Effector memory CD8-positive, alpha-beta T cell (primary cell): ENCODE results near the gene LCA5.
"Not testable (repeated sequence)": the region's sequence is repeated elsewhere in the genome, so short reads cannot be mapped to it uniquely, and the experiment has no call there.

Experiments used
- ATAC-seq: fragments of 150-1000 bp; cut with Tn5 transposase; replicated peaks from 2 replicates; pipeline ENCODE4 v1.10.0; 2021; ENCODE audit warnings: mild to moderate bottlenecking, moderate library complexity
- DNase-seq, 3 experiments: peaks; one replicate each; pipeline ENCODE4 v3.0.0; 2021
- H3K27ac Mint-ChIP-seq, 2 donors: one replicate each; pipeline ENCODE4 v1.8.0; 2022; ENCODE audit warnings: mild to moderate bottlenecking in 2 of 2, mixed read lengths in 2 of 2, moderate library complexity in 2 of 2
- H3K27me3 Mint-ChIP-seq, 2 donors: one replicate each; pipeline ENCODE4 v1.8.0; 2022; ENCODE audit warnings: mixed read lengths in 2 of 2
- H3K36me3 Mint-ChIP-seq: one replicate; pipeline ENCODE4 v1.8.0; 2022; ENCODE audit warnings: mild to moderate bottlenecking, moderate library complexity, mixed read lengths; ENCODE audit not compliant: insufficient read depth
- H3K4me1 Mint-ChIP-seq, 2 donors: one replicate each; pipeline ENCODE4 v1.8.0; 2022; ENCODE audit warnings: low read depth in 2 of 2, mixed read lengths in 2 of 2
- H3K4me3 Mint-ChIP-seq, 2 donors: one replicate each; pipeline ENCODE4 v1.8.0; 2022; ENCODE audit warnings: mild to moderate bottlenecking in 2 of 2, mixed read lengths in 2 of 2, moderate library complexity in 2 of 2
- H3K9me3 Mint-ChIP-seq, 2 donors: one replicate each; pipeline ENCODE4 v1.8.0; 2022; ENCODE audit warnings: mixed read lengths in 2 of 2

LCA5 gene

DNA sequence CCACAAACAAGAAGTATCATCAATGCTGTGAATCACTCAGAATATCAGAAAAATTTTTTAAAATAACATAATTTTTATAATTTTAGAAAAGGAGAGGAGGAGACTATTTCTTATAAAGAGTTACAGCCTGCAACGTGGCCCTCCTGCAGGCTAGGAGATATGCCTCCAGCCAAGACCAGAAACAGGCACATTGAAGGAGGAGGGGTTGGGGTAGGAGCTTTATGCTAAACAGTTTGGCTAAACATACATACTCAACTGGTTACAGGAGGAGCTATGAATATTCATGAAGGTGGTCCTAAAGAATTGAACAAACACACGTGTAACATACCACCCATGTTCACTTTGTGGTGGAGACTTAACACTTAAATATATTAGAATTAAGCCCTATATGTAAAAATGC lies 14.2 kb upstream of the LCA5 start:
- H3K27me3 Mint-ChIP-seq, result peaks cover 0 to 7% of the 10 kb centered on the region in 2 donors
- no peaks in the 10 kb centered on the region for H3K9me3 Mint-ChIP-seq
- no peak overlapping the region for H3K4me3 Mint-ChIP-seq
- DNase-seq (no peak), ATAC-seq (no peak)
- no peaks in the 10 kb centered on the region for H3K4me1 Mint-ChIP-seq
- H3K27ac Mint-ChIP-seq, result no peak overlapping the region
- no peaks in the 10 kb centered on the region for H3K36me3 Mint-ChIP-seq

DNA sequence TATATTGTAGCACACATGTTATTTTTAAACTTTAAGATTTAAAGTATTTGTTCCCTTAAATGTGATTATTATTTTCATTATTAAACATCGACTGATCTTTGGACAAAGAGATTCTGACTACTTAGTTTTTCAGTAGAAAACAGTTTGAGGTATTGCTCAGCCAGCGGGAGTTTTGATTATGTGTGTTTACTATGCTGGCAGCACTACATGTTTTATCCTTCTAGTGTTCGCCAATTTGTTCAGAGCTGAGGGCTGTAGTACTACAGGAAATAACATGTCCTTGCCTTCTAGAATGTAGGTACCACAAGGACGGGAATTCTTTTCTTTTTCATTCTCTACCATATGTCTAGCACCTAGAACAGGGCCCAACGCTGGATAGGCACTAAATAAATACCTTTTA lies 11.1 kb upstream of the LCA5 start:
- no peak overlapping the region for H3K27ac Mint-ChIP-seq
- peaks cover 6 to 7% of the 10 kb centered on the region in 2 donors for H3K27me3 Mint-ChIP-seq

DNA sequence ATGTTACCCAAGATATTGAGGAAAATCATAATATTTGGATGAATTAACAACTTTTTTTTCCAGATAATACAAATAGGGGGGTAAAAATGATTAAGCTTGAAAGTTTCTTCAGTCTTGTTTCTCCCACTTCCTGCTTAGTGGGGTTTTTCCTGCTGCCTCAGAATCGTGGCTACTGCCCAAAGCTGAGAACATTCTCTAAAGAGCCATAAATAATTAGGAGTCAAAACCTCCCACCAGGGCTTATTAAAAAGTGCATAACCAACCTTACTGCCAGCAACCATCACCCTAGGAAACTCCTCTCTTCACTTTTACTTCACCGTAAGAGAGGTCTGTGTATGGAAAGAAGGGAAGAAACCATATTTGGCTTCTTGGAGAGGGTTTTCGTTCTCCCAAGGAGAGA lies 9.0 kb upstream of the LCA5 start:
- Mint-ChIP-seq H3K36me3 (peaks cover 4% of the 10 kb centered on the region), H3K27me3 (peaks cover 6 to 7% of the 10 kb centered on the region in 2 donors), H3K4me3 (no peak overlapping the region), H3K27ac (no peak overlapping the region), H3K9me3 (no peaks in the 10 kb centered on the region), H3K4me1 (no peaks in the 10 kb centered on the region)
- ATAC-seq (no peak), DNase-seq (no peak)

More for the DNA sequence above, 11.1 kb upstream of the LCA5 start:
- no peak for ATAC-seq
- no peaks in the 10 kb centered on the region for H3K4me1 Mint-ChIP-seq
- DNase-seq, result no peak
- no peak overlapping the region for H3K4me3 Mint-ChIP-seq
- H3K36me3 Mint-ChIP-seq, result no peaks in the 10 kb centered on the region
- H3K9me3 Mint-ChIP-seq, result no peaks in the 10 kb centered on the region

DNA sequence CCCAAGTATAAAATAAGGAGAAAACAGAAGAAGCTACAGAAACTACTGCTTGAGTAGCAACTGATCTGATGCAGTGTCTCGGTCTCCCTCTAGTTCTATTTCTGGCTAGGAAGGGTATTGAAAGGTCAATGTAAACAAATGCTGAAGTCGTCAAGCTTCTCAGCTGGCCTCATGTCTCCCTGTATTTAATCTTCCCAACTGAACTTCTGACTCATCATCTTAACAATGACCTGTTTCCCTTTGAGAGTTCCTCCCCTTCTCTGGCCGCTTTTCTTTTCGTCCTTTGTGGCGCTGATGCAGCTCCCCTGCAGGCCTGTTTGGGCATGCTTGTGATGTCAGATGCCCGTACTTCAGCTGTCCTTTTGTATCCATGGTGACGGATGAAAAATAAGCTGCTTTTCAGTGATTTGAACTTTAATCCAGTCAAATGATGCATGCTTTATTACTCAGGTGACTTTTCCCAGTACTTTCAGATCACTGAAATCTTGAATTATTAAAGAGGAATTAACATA lies 7.8 kb upstream of the LCA5 start:
- ATAC-seq, result peak; percentile 42
- H3K27me3 Mint-ChIP-seq, result peaks cover 0 to 6% of the 10 kb centered on the region in 2 donors

DNA sequence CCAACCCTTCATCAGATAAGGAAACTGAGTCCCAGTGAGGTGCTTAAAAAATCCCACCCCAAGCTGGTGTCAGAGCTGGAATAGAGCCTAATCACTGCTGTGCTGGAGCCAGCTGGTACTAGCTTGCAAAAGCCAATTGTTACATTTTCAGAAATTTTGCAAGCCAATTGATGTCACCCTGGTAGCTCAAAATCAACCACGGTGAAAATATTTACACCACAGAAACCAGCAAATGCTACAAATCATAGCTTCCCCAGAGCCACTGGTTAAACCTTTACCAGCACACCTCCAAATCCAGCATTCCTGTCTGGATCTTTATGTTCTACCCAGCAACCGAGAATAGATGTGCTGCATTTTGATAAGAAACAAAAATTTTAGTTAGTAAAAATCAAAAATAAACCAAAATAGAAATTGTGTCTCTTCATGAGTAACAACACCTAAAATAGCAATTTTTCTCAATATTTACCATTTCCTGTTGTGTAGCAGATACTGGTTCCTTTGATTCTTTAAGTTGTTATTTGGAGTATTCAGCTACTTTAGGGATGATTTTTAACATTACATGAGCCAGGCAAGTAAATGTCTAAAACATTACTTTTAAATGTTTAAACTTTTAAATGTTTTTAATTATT lies 7.2 kb upstream of the LCA5 start:
- H3K27me3 Mint-ChIP-seq, result peaks cover 0 to 6% of the 10 kb centered on the region in 2 donors
- H3K27ac Mint-ChIP-seq, result no peak overlapping the region
- H3K4me3 Mint-ChIP-seq, result no peak overlapping the region
- H3K36me3 Mint-ChIP-seq, result peaks cover 4% of the 10 kb centered on the region
- ATAC-seq, result no peak
- no peaks in the 10 kb centered on the region for H3K9me3 Mint-ChIP-seq
- H3K4me1 Mint-ChIP-seq, result no peaks in the 10 kb centered on the region
- DNase-seq, result no peak

More for the DNA sequence above, 7.8 kb upstream of the LCA5 start:
- H3K36me3 Mint-ChIP-seq, result peaks cover 4% of the 10 kb centered on the region
- H3K4me3 Mint-ChIP-seq, result no peak overlapping the region
- H3K27ac Mint-ChIP-seq, result no peak overlapping the region
- DNase-seq, result no peak
- H3K9me3 Mint-ChIP-seq, result no peaks in the 10 kb centered on the region
- H3K4me1 Mint-ChIP-seq, result no peaks in the 10 kb centered on the region

DNA sequence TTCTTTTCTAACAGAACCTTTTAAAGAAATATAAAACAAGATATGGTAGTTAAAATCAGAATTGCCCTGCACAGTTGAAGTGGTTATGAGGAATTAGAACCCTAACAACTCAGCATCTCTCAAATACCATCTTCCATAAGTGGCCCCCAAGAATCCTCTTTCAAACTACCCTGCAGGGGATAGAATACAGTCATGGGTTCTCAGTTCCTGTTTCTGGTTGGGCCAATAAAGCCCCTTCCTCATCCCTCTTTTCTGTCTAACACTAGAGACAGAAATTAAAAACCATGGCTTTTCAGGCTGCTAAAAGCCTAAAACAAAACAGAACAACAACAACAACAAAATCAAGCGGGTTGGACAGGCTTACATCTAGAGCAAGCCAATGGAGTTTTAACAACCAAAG lies 6.7 kb upstream of the LCA5 start:
- no peak for DNase-seq
- ATAC-seq, result no peak
- Mint-ChIP-seq H3K27ac (no peak overlapping the region), H3K4me3 (no peak overlapping the region), H3K27me3 (peaks cover 0 to 6% of the 10 kb centered on the region in 2 donors), H3K4me1 (no peaks in the 10 kb centered on the region), H3K9me3 (no peaks in the 10 kb centered on the region), H3K36me3 (peaks cover 4% of the 10 kb centered on the region)

DNA sequence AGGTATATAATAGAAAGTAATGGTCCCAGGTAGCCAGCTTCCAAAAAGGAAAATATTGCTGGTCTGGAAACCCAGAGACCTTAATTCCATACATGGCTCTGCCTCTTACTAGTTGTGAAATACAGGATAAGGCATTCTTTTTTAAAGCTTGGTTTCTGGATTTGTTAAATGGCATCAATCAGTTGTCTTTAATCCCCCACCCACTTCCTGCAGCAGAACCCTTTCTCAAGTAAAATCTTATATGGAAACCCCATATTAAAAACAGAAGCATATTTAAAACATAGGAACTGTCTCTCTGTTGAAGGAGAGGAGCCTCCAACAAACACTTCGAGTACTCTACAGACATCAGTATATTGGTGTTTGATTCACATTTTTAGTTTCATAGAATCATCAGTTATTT lies 6.2 kb upstream of the LCA5 start:
- Mint-ChIP-seq H3K9me3 (no peaks in the 10 kb centered on the region), H3K27me3 (peaks cover 0 to 6% of the 10 kb centered on the region in 2 donors), H3K27ac (no peak overlapping the region), H3K4me1 (no peaks in the 10 kb centered on the region), H3K4me3 (no peak overlapping the region), H3K36me3 (peaks cover 4% of the 10 kb centered on the region)
- no peak for ATAC-seq
- no peak for DNase-seq

DNA sequence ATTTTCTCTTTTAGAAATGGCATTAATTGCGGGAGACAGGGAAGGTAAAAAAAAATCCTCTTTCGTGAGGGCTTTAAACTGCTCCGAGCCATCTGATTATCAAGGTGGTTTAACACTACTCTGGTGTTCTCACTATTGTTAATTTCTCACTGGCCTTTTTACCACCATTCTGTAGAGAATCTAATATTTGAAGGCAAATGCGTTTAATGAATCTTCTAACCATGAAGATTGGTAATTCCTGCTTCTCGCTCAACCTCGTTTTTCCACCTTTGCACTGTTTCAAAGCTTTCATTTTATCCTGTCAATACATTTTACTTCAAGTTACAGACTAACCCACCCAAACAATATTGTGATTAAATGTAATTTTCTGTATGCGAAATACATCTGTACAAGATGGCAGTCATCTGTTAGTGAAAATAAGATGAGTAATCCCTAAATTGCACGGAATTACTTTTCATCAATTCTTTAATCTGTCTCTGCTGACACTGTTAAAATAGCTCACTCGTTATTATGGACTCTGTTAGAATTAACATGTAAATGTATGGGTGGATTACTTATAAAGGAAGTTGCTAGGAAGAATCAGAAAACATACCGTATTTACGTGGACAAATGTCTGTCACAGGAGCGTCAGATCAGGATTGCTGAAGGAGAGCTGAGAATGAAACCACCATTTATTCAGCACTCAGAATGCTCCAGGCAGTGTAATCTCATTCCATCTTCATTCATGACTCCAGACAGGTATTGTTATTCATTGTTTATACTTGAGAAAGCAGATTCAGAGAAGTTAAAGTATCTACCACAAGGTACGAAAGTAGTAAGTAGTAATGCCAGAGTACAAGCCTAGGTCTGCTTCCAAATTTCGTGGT lies 1.1 kb upstream of the LCA5 start:
- H3K4me3 Mint-ChIP-seq, result no peak overlapping the region
- no peaks in the 10 kb centered on the region for H3K4me1 Mint-ChIP-seq
- peaks cover 0 to 10% of the 10 kb centered on the region in 2 donors for H3K27me3 Mint-ChIP-seq
- no peak for DNase-seq
- peaks cover 6% of the 10 kb centered on the region in 2 donors for H3K9me3 Mint-ChIP-seq
- ATAC-seq, result no peak
- H3K27ac Mint-ChIP-seq, result no peak overlapping the region
- H3K36me3 Mint-ChIP-seq, result peaks cover 4% of the 10 kb centered on the region

DNA sequence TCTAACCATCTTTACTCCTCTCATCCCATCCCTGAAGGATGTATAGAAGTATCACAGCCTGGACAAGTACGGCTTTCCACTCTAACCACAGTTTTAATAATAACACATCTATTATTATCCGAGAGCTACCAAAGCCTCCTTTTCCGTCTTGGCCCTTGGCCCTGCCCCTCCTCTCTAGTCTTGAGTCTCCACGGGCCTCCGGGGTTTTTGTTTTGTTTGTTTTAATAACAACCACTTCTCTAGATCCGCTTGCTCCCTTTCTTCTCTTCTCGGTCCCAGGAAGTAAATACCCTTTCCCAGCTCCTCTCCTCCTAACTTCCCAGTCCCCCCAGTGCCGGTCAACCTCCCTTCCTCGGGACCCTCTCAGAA lies 661 bp downstream of the LCA5 start:
- ATAC-seq (no peak), DNase-seq (no peak)
- H3K4me3 Mint-ChIP-seq, result no peak overlapping the region
- no peak overlapping the region for H3K27ac Mint-ChIP-seq
- no peaks in the 10 kb centered on the region for H3K4me1 Mint-ChIP-seq
- H3K36me3 Mint-ChIP-seq, result no peaks in the 10 kb centered on the region
- peaks cover 6% of the 10 kb centered on the region in 2 donors for H3K9me3 Mint-ChIP-seq
- peaks cover 0 to 10% of the 10 kb centered on the region in 2 donors for H3K27me3 Mint-ChIP-seq

DNA sequence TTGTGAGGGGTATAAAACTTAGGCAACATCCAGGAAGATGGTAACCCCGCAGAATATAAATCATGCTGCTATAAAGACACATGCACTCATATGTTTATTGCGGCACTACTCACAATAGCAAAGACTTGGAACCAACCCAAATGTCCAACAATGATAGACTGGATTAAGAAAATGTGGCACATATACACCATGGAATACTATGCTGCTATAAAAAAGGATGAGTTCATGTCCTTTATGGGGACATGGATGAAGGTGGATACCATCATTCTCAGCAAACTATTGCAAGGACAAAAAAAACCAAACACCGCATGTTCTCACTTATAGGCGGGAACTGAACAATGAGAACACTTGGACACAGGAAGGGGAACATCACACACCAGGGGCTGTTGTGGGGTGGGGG lies 7.7 kb downstream of the LCA5 start:
- not testable (repeated sequence) for H3K4me3 Mint-ChIP-seq, H3K27ac Mint-ChIP-seq, ATAC-seq, H3K36me3 Mint-ChIP-seq, DNase-seq, H3K9me3 Mint-ChIP-seq, H3K4me1 Mint-ChIP-seq
- peaks cover 0 to 11% of the 10 kb centered on the region in 2 donors for H3K27me3 Mint-ChIP-seq

DNA sequence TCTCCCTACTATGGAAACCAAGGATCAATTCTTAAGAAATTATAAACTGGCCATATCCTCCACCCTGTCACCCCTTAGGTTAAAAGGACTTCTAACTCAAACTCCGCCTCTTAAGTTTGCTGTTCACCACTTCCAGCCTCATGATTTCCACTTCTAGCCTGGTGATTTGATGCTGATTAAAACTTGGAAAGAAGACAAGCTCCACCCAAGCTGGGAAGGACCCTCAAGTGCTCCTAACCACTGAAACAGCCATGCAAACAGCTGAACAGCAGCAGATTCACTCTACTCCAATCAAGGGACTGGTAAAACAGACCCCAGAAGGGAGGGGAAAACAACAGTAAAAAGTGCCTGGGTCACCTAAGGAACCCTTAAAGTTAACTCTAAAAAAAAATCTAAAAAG lies 10.3 kb downstream of the LCA5 start:
- no peak for ATAC-seq
- no peak for DNase-seq

DNA sequence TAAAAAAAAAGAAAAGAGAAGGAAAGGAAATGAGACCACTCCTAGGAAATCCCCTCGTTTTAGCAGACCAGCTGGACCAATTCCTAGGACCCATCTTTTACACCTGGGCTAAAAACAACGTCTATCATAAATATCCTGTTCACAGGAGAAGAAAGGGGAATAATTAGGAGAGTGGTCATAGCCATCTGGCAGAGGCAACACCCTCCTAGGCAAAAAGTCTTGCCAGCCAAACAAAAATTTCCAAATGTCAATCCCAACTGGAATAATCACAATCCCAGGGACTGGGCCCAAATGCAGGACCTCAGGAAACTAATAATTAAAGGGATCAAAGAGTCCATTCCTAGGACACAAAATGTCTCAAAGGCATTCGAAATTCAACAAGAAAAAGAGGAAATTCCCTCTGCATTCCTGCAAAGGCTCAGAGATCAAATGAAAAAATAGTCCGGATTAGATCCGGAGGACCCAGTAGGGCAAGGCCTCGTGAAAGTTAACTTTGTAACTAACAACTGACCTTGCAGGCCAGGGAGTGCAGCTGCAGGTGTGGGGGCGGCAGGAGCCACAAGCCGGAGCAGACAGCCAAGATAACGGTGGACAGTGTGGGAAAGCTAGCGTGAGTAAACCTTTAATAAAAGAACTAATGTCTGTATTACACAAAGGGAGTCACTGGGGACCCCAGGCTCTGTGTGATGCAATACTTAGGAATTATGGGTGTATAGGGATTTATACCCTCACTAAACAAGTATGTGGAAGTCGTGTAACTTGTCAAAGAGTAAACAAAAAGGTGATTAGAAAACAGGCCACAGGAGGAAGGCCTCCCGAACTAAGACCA lies 11.7 kb downstream of the LCA5 start:
- H3K27me3 Mint-ChIP-seq, result peaks cover 0 to 11% of the 10 kb centered on the region in 2 donors
- DNase-seq (no peak), ATAC-seq (no peak)
- no peaks in the 10 kb centered on the region for H3K36me3 Mint-ChIP-seq
- H3K4me1 Mint-ChIP-seq, result peaks cover 0 to 3% of the 10 kb centered on the region in 2 donors
- peaks cover 2 to 6% of the 10 kb centered on the region in 2 donors for H3K9me3 Mint-ChIP-seq
- H3K27ac Mint-ChIP-seq, result no peak overlapping the region
- H3K4me3 Mint-ChIP-seq, result no peak overlapping the region

More for the DNA sequence above, 10.3 kb downstream of the LCA5 start:
- no peak overlapping the region for H3K4me3 Mint-ChIP-seq
- peaks cover 0 to 11% of the 10 kb centered on the region in 2 donors for H3K27me3 Mint-ChIP-seq
- peaks cover 0 to 3% of the 10 kb centered on the region in 2 donors for H3K4me1 Mint-ChIP-seq
- H3K9me3 Mint-ChIP-seq, result peaks cover 2 to 6% of the 10 kb centered on the region in 2 donors
- H3K36me3 Mint-ChIP-seq, result no peaks in the 10 kb centered on the region
- H3K27ac Mint-ChIP-seq, result no peak overlapping the region

DNA sequence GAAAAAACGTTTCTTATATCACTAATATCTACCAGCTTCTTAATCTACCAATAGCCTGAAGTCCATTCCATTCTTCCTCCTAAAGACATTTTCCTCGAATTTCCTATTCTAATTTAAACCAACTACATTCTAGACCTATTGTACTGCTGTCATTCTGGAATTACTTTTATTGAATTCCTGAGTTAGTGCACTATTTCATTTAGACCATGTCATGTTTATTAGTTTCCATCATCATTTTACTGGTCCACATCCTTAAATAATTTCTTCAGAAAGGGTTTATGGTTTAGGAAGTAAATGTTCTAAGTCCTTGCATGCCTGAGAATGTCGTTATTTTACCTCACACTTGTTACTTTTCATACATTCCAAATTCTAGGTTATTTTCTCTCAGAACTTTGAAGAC lies 13.2 kb downstream of the LCA5 start:
- no peak overlapping the region for H3K27ac Mint-ChIP-seq
- H3K27me3 Mint-ChIP-seq, result peaks cover 0 to 11% of the 10 kb centered on the region in 2 donors
- H3K9me3 Mint-ChIP-seq, result peaks cover 0 to 6% of the 10 kb centered on the region in 2 donors
- no peak overlapping the region for H3K4me3 Mint-ChIP-seq
- peaks cover 0 to 3% of the 10 kb centered on the region in 2 donors for H3K4me1 Mint-ChIP-seq
- no peaks in the 10 kb centered on the region for H3K36me3 Mint-ChIP-seq
- ATAC-seq (no peak), DNase-seq (no peak)
